ENCODE results near the gene AFF3.

The AFF3 gene

GRCh38 chr2:99640635-99641151, 501.7 kb downstream of the AFF3 start (continued):
- TF ChIP-seq, protein P1, sequence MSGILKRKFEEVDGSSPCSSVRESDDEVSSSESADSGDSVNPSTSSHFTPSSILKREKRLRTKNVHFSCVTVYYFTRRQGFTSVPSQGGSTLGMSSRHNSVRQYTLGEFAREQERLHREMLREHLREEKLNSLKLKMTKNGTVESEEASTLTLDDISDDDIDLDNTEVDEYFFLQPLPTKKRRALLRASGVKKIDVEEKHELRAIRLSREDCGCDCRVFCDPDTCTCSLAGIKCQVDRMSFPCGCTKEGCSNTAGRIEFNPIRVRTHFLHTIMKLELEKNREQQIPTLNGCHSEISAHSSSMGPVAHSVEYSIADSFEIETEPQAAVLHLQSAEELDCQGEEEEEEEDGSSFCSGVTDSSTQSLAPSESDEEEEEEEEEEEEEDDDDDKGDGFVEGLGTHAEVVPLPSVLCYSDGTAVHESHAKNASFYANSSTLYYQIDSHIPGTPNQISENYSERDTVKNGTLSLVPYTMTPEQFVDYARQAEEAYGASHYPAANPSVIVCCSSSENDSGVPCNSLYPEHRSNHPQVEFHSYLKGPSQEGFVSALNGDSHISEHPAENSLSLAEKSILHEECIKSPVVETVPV (CRISPR knock-in tag; IDR thresholded peaks at IDR 0.05), result no peak
- TF ChIP-seq OSR1 (CRISPR knock-in tag; IDR thresholded peaks at IDR 0.05), result no peak
- no peak for TF ChIP-seq CREB5 (CRISPR knock-in tag; IDR thresholded peaks at IDR 0.05; ENCODE audit: low read depth)
- TF ChIP-seq CSDC2 (CRISPR knock-in tag; IDR thresholded peaks at IDR 0.05), result no peak

GRCh38 chr2:99638791-99639190, 503.6 kb downstream of the AFF3 start:
- ATAC-seq, result no peak
- TF ChIP-seq TSHZ2 (CRISPR knock-in tag; IDR thresholded peaks at IDR 0.05), result no peak

GRCh38 chr2:99637159-99637697, 505.2 kb downstream of the AFF3 start:
- ATAC-seq, result no peak
- TF ChIP-seq POU6F1 (CRISPR knock-in tag; IDR thresholded peaks at IDR 0.05; ENCODE audit: borderline replicate concordance, low read depth) (no peak), TCF4 (CRISPR knock-in tag; IDR thresholded peaks at IDR 0.05; ENCODE audit: borderline replicate concordance) (no peak), ARNTL (CRISPR knock-in tag; IDR thresholded peaks at IDR 0.05; ENCODE audit: borderline replicate concordance, low read depth) (no peak), ESRRG (CRISPR knock-in tag; IDR thresholded peaks at IDR 0.05) (no peak), RARB (CRISPR knock-in tag; IDR thresholded peaks at IDR 0.05) (no peak), TSHZ2 (CRISPR knock-in tag; IDR thresholded peaks at IDR 0.05) (no peak), GLIS3 (CRISPR knock-in tag; IDR thresholded peaks at IDR 0.05) (no peak), CSDC2 (CRISPR knock-in tag; IDR thresholded peaks at IDR 0.05) (no peak), OSR1 (CRISPR knock-in tag; IDR thresholded peaks at IDR 0.05) (no peak)
- TF ChIP-seq, protein P2, sequence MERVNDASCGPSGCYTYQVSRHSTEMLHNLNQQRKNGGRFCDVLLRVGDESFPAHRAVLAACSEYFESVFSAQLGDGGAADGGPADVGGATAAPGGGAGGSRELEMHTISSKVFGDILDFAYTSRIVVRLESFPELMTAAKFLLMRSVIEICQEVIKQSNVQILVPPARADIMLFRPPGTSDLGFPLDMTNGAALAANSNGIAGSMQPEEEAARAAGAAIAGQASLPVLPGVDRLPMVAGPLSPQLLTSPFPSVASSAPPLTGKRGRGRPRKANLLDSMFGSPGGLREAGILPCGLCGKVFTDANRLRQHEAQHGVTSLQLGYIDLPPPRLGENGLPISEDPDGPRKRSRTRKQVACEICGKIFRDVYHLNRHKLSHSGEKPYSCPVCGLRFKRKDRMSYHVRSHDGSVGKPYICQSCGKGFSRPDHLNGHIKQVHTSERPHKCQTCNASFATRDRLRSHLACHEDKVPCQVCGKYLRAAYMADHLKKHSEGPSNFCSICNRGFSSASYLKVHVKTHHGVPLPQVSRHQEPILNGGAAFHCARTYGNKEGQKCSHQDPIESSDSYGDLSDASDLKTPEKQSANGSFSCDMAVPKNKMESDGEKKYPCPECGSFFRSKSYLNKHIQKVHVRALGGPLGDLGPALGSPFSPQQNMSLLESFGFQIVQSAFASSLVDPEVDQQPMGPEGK (CRISPR knock-in tag; IDR thresholded peaks at IDR 0.05; ENCODE audit: borderline replicate concordance), result no peak

Data from SK-N-SH treated with all-trans-retinoic acid at 6 μM for 48 hours (cell line).